Fibroblast of upper back skin (primary cell): ENCODE data around the gene CAMKMT.

Experiments used
- DNase-seq: peaks from one replicate; pipeline ENCODE4 v3.0.0-alpha.2; 2013

CAMKMT gene

GRCh38 chr2:44706681-44707553 is 345.2 kb downstream of the CAMKMT start:
- no peak for DNase-seq

GRCh38 chr2:44707945-44708660 is 346.4 kb downstream of the CAMKMT start:
- DNase-seq: no peak

- DNase-seq: no peak
These were observed 346.9 kb downstream of the CAMKMT start for GRCh38 chr2:44708661-44709000.

GRCh38 chr2:44713170-44713569 is 351.4 kb downstream of the CAMKMT start:
- no peak for DNase-seq

GRCh38 chr2:44715671-44716081 is 353.9 kb downstream of the CAMKMT start:
- peak; percentile 17 for DNase-seq

GRCh38 chr2:44716131-44716530 is 354.4 kb downstream of the CAMKMT start:
- DNase-seq: no peak

- DNase-seq: no peak
These were observed 356.7 kb downstream of the CAMKMT start for GRCh38 chr2:44718431-44718830.

GRCh38 chr2:44719562-44719961 is 357.8 kb downstream of the CAMKMT start:
- DNase-seq: no peak

- peak; percentile 36 for DNase-seq
These were observed 360.4 kb downstream of the CAMKMT start for GRCh38 chr2:44722026-44722625.

- no peak for DNase-seq
These were observed 362.2 kb downstream of the CAMKMT start for GRCh38 chr2:44723921-44724320.

- no peak for DNase-seq
These were observed 368.8 kb downstream of the CAMKMT start for GRCh38 chr2:44730593-44730992.

GRCh38 chr2:44731505-44731904 is 369.8 kb downstream of the CAMKMT start:
- DNase-seq: no peak

GRCh38 chr2:44736270-44736942 is 374.7 kb downstream of the CAMKMT start:
- no peak for DNase-seq

- DNase-seq: no peak
These were observed 378.9 kb downstream of the CAMKMT start for GRCh38 chr2:44740678-44741077.

GRCh38 chr2:44741507-44741906 is 379.8 kb downstream of the CAMKMT start:
- DNase-seq: peak; percentile 4

- DNase-seq: no peak
These were observed 380.3 kb downstream of the CAMKMT start for GRCh38 chr2:44742057-44742456.

GRCh38 chr2:44743473-44743872 is 381.7 kb downstream of the CAMKMT start:
- no peak for DNase-seq

GRCh38 chr2:44744961-44745892 is 383.5 kb downstream of the CAMKMT start:
- no peak for DNase-seq

GRCh38 chr2:44745922-44746766 is 384.4 kb downstream of the CAMKMT start:
- no peak for DNase-seq

GRCh38 chr2:44746856-44747615 is 385.3 kb downstream of the CAMKMT start:
- no peak for DNase-seq
